GM12801 (cell line): Measurements from ENCODE around the gene GPATCH11.

Experiments used
- CTCF ChIP-seq: IDR thresholded peaks from one replicate; pipeline ENCODE4 v1.5.1; 2011; ENCODE audit warnings: control low read depth; ENCODE audit not compliant: insufficient read length; ENCODE audit errors: extremely low read depth

GPATCH11 gene

GRCh38 chr2:37091873-37092272 is 7.6 kb downstream of the GPATCH11 start:
- TF ChIP-seq CTCF: no peak

- TF ChIP-seq CTCF: no peak
Observed at GRCh38 chr2:37096568-37096967, 12.2 kb downstream of the GPATCH11 start.

- no peak for TF ChIP-seq CTCF
Observed at GRCh38 chr2:37098416-37099118, 14.2 kb downstream of the GPATCH11 start.

GRCh38 chr2:37100054-37100453 is 15.7 kb downstream of the GPATCH11 start:
- no peak for TF ChIP-seq CTCF

GRCh38 chr2:37102588-37102987 is 18.3 kb downstream of the GPATCH11 start:
- TF ChIP-seq CTCF: no peak

GRCh38 chr2:37104178-37104577 is 19.9 kb downstream of the GPATCH11 start:
- no peak for TF ChIP-seq CTCF

GRCh38 chr2:37105150-37105549 is 20.8 kb downstream of the GPATCH11 start:
- no peak for TF ChIP-seq CTCF

GRCh38 chr2:37109523-37109922 is 25.2 kb downstream of the GPATCH11 start:
- TF ChIP-seq CTCF: no peak
